ENCODE measurements around the gene BLNK. TPM values are rescaled to one million over a fixed set of nuclear protein-coding genes. Genes with fewer than 3 reads are reported as not detected.
"Not testable (repeated sequence)": the region's sequence is repeated elsewhere in the genome, so short reads cannot be mapped to it uniquely, and the experiment has no call there.

The BLNK gene
- total RNA-seq, 1 donor from 2014 or later, result 1.4 TPM

DNA sequence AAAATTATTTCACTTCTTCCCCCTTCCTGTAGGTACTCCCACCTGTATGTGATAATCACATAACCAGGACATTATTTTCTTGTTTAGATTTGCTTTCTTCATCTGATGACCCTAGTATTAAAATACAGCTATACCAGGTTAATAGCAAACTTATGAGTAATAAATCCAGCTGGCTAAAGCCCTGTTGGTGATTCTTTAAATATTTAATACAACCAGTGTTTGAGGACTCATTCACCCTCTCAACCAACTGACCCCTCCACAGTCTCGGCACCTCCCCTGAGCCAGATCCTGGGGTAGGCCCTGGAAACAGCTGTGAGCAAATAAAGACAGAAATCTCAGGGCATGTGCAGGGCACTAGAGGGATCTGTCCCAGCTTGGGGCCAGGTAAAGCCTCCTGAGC is 58.5 kb downstream of the BLNK start:
- Histone ChIP-seq H3K27ac (replicated peaks) (no peak overlapping the region), H3K36me3 (no peaks in the 10 kb centered on the region), H3K4me3 (no peak overlapping the region), H3K9me3 (replicated peaks) (no peaks in the 10 kb centered on the region), H3K27me3 (ENCODE audit: low read depth) (peaks cover 83% of the 10 kb centered on the region), H3K4me1 (no peaks in the 10 kb centered on the region)
- intact Hi-C loops (cut with micrococcal nuclease), result no loop called here
- TF ChIP-seq, protein P1, sequence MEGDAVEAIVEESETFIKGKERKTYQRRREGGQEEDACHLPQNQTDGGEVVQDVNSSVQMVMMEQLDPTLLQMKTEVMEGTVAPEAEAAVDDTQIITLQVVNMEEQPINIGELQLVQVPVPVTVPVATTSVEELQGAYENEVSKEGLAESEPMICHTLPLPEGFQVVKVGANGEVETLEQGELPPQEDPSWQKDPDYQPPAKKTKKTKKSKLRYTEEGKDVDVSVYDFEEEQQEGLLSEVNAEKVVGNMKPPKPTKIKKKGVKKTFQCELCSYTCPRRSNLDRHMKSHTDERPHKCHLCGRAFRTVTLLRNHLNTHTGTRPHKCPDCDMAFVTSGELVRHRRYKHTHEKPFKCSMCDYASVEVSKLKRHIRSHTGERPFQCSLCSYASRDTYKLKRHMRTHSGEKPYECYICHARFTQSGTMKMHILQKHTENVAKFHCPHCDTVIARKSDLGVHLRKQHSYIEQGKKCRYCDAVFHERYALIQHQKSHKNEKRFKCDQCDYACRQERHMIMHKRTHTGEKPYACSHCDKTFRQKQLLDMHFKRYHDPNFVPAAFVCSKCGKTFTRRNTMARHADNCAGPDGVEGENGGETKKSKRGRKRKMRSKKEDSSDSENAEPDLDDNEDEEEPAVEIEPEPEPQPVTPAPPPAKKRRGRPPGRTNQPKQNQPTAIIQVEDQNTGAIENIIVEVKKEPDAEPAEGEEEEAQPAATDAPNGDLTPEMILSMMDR (IDR thresholded peaks at IDR 0.05; ENCODE audit: borderline replicate concordance), result no peak
- DNase-seq, result no peak

DNA sequence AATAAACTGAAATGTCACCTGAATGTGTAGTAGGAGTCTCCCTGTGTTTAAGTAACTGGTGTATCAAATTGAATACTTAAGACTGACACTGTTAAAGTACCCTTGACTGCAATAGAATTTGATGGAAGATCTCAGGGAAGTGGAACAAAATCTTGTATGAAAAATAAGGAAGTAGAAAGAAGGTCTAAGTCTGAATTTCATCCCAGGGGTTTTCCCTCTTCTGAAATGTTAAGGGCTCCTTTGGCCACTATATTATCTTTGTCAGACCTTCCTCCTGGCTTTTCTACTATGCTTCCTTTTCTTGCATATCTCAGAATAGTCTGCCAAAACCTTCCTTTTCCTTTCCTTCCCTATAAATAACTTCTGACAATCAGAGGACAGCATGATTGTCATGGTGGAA is 59.6 kb downstream of the BLNK start:
- H3K4me3 ChIP-seq, result no peak overlapping the region
- H3K4me1 ChIP-seq, result no peaks in the 10 kb centered on the region

DNA sequence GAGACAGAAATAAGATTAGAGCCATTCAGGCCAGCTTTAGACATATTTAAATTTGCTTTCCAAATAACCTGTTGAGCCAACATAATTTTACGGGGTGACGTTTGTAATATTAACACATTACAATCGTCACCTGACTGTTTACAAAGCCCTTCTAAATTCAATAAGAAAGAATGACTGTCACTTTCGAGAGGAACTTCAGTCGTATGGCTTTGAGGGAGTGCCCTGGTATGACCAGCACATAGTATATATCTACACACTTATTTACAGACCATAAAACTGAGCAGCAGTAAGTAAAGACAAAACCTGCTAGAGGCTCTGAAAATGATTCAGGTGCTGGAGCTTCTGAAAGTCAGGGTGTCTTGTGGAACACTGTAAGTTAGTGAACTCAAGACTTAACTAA is 62.4 kb downstream of the BLNK start:
- intact Hi-C loops (cut with micrococcal nuclease), result no loop called here
- H3K36me3 ChIP-seq, result no peaks in the 10 kb centered on the region
- H3K27me3 ChIP-seq (ENCODE audit: low read depth), result peaks cover 44% of the 10 kb centered on the region
- H3K4me3 ChIP-seq, result no peak overlapping the region
- H3K27ac ChIP-seq (replicated peaks), result no peak overlapping the region
- no peaks in the 10 kb centered on the region for H3K9me3 ChIP-seq (replicated peaks)
- H3K4me1 ChIP-seq, result no peaks in the 10 kb centered on the region
- TF ChIP-seq, protein P1 (IDR thresholded peaks at IDR 0.05; ENCODE audit: borderline replicate concordance), result no peak
- DNase-seq, result no peak

More for the DNA sequence above, 59.6 kb downstream of the BLNK start:
- Histone ChIP-seq H3K27me3 (ENCODE audit: low read depth) (peaks cover 73% of the 10 kb centered on the region), H3K9me3 (replicated peaks) (no peaks in the 10 kb centered on the region), H3K27ac (replicated peaks) (no peak overlapping the region), H3K36me3 (no peaks in the 10 kb centered on the region)
- intact Hi-C loops (cut with micrococcal nuclease), result no loop called here
- TF ChIP-seq, protein P1 (IDR thresholded peaks at IDR 0.05; ENCODE audit: borderline replicate concordance), result no peak
- no peak for DNase-seq

DNA sequence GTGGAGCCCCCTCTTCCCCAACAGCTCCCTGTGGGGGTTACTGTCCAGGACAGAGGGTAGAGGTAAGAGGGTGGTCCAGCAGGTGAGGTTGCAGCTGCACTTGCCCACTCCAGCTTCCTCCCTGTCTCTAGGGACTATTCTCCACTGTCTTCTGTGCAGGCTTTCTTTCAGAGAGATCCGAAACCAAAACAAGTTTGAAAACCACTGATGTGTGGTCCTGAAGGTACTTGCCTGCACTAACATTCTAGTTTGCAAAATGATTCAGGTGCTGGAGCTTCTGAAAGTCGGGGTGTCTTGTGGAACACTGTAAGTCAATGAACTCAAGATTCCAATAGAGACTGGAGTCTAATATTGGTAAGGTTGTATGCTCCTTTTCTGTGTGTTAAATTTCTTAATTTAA is 63.1 kb downstream of the BLNK start:
- Histone ChIP-seq H3K36me3 (no peaks in the 10 kb centered on the region), H3K27me3 (ENCODE audit: low read depth) (peaks cover 38% of the 10 kb centered on the region), H3K4me3 (no peak overlapping the region), H3K4me1 (no peaks in the 10 kb centered on the region), H3K27ac (replicated peaks) (no peak overlapping the region), H3K9me3 (replicated peaks) (no peaks in the 10 kb centered on the region)
- TF ChIP-seq, protein P1 (IDR thresholded peaks at IDR 0.05; ENCODE audit: borderline replicate concordance), result no peak
- DNase-seq, result no peak
- intact Hi-C loops (cut with micrococcal nuclease), result no loop called here

DNA sequence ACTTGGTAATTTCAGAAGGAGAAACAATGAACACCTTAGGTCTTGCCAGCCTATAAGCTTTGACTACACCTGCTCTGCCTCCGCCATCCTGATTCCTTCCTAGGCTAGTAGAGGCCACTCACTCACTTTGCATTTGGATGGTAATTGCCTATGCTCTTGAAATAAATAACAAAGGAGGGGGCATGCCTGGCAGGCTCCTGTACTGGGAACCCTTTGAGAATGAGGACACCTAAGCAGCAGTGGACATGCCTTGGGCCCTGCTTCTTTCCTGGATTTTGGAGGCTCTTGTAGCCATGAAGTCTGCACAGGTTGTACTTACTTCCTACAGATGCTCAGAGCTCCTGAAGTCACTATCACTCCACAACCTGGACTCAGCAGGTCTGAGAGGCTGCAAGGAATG is 65.8 kb downstream of the BLNK start:
- TF ChIP-seq, protein P1 (IDR thresholded peaks at IDR 0.05; ENCODE audit: borderline replicate concordance), result no peak
- Histone ChIP-seq H3K4me1 (no peaks in the 10 kb centered on the region), H3K36me3 (no peaks in the 10 kb centered on the region), H3K9me3 (replicated peaks) (no peaks in the 10 kb centered on the region), H3K27me3 (ENCODE audit: low read depth) (peaks cover 17% of the 10 kb centered on the region), H3K27ac (replicated peaks) (no peak overlapping the region), H3K4me3 (no peak overlapping the region)
- DNase-seq, result no peak
- intact Hi-C loops (cut with micrococcal nuclease), result no loop called here

DNA sequence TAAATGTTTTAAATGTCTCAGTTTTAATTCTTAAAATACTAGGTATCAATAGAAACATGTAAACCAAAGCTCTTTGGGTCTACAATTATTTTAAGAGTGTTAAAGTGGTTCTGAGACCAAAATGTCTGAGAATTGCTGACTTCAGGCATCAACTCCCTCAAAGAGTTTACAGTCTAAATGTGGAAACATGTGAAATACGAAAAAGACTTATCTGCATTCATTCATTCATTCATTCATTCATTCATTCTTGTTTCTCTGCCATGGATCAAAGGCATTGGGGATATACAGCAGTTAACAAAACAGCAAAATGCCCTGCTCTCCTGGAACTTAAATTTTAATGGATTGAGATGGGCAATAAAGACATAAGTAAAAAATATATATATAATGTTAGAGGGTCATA is 69.8 kb downstream of the BLNK start:
- TF ChIP-seq, protein P1 (IDR thresholded peaks at IDR 0.05; ENCODE audit: borderline replicate concordance), result no peak
- Histone ChIP-seq H3K27ac (replicated peaks) (no peak overlapping the region), H3K4me3 (no peak overlapping the region), H3K36me3 (no peaks in the 10 kb centered on the region), H3K4me1 (no peaks in the 10 kb centered on the region), H3K9me3 (replicated peaks) (no peaks in the 10 kb centered on the region), H3K27me3 (ENCODE audit: low read depth) (peaks cover 4% of the 10 kb centered on the region)
- no peak for DNase-seq
- intact Hi-C loops (cut with micrococcal nuclease), result no loop called here

DNA sequence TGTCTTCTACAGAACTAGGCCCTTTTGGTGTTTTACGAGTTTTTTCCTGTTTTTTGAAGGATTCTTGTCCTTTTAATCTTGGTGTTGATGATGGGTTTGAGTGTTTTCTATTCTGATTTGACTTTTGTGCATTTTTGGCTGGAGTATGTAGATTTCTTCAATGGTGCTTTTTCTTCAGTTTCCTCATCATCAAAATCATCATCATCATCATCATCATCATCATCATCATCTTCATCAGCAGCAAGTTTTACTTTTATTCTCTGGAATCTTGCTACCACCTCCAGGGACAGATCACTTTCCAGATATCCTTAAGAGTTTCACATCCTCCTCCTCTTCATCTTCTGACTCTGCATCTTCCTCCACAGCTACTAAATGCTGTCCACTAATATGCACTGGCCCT is 81.9 kb downstream of the BLNK start:
- intact Hi-C loops (cut with micrococcal nuclease); H3K27ac ChIP-seq (replicated peaks); H3K27me3 ChIP-seq (ENCODE audit: low read depth); DNase-seq; H3K4me1 ChIP-seq; H3K4me3 ChIP-seq; H3K36me3 ChIP-seq: not testable (repeated sequence)
- H3K9me3 ChIP-seq (replicated peaks), result peaks cover 11% of the 10 kb centered on the region
